H9 (cell line): Measurements from ENCODE around the gene RIIAD1. TPM values are rescaled to one million over a fixed set of nuclear protein-coding genes. Genes with fewer than 3 reads are reported as not detected.

Experiments
- DNase-seq: peaks from one replicate; pipeline ENCODE4 v3.0.0-alpha.2; 2017
- H2AFZ ChIP-seq: one replicate; pipeline ENCODE4 v1.6.1; 2013; ENCODE audit warnings: mild to moderate bottlenecking, low read length, control low read depth, moderate library complexity
- H2AK5ac ChIP-seq: 2 replicates; pipeline ENCODE4 v1.6.1; 2013; ENCODE audit warnings: low read length, control low read depth, mixed read lengths; ENCODE audit not compliant: insufficient read length
- H2BK120ac ChIP-seq: one replicate; pipeline ENCODE4 v1.6.1; 2013; ENCODE audit warnings: low read depth, mild to moderate bottlenecking, low read length, control low read depth, inconsistent platforms; ENCODE audit not compliant: poor library complexity, severe bottlenecking
- H2BK12ac ChIP-seq: 2 replicates; pipeline ENCODE4 v1.6.1; 2013; ENCODE audit warnings: low read length, control low read depth, mixed read lengths, low read depth; ENCODE audit not compliant: insufficient read length
- H2BK15ac ChIP-seq: 2 replicates; pipeline ENCODE4 v1.6.1; 2013; ENCODE audit warnings: low read depth, low read length, control low read depth
- H2BK20ac ChIP-seq: one replicate; pipeline ENCODE4 v1.6.1; 2013; ENCODE audit warnings: low read depth, mild to moderate bottlenecking, low read length, control low read depth, inconsistent platforms; ENCODE audit not compliant: poor library complexity, severe bottlenecking
- H2BK5ac ChIP-seq: 2 replicates; pipeline ENCODE4 v1.6.1; 2013; ENCODE audit warnings: low read length, control low read depth, mixed read lengths; ENCODE audit not compliant: insufficient read length
- H3K14ac ChIP-seq: 2 replicates; pipeline ENCODE4 v1.6.1; 2013; ENCODE audit warnings: low read length, control low read depth; ENCODE audit not compliant: insufficient read depth
- H3K18ac ChIP-seq: 2 replicates; pipeline ENCODE4 v1.6.1; 2013; ENCODE audit warnings: low read depth, mild to moderate bottlenecking, mixed read lengths, low read length, control low read depth; ENCODE audit not compliant: insufficient read length
- H3K23ac ChIP-seq: 2 replicates; pipeline ENCODE4 v1.6.1; 2013; ENCODE audit warnings: low read length, control low read depth, mixed read lengths, low read depth; ENCODE audit not compliant: insufficient read length
- H3K23me2 ChIP-seq: 2 replicates; pipeline ENCODE4 v1.6.1; 2013; ENCODE audit warnings: low read depth, mild to moderate bottlenecking, mixed read lengths, low read length, control low read depth; ENCODE audit not compliant: insufficient read length, poor library complexity, severe bottlenecking
- H3K27ac ChIP-seq: 2 replicates; pipeline ENCODE4 v1.5.1; 2013; ENCODE audit warnings: low read length, control low read depth, mixed read lengths, low read depth; ENCODE audit not compliant: insufficient read length
- H3K27me3 ChIP-seq: 2 replicates; pipeline ENCODE4 v1.6.1; 2013; ENCODE audit warnings: low read length, control low read depth, inconsistent platforms; ENCODE audit not compliant: insufficient read depth
- H3K4ac ChIP-seq: 2 replicates; pipeline ENCODE4 v1.6.1; 2013; ENCODE audit warnings: low read depth, mild to moderate bottlenecking, control low read depth, inconsistent platforms, low read length, moderate library complexity
- H3K4me1 ChIP-seq: 2 replicates; pipeline ENCODE4 v1.6.1; 2013; ENCODE audit warnings: low read length, control low read depth, inconsistent platforms; ENCODE audit not compliant: insufficient read depth
- H3K4me2 ChIP-seq: 2 replicates; pipeline ENCODE4 v1.6.1; 2013; ENCODE audit warnings: low read length, control low read depth, mixed read lengths; ENCODE audit not compliant: insufficient read length, insufficient read depth
- H3K56ac ChIP-seq: 2 replicates; pipeline ENCODE4 v1.6.1; 2013; ENCODE audit warnings: low read depth, mild to moderate bottlenecking, mixed read lengths, low read length, control low read depth; ENCODE audit not compliant: insufficient read length
- H3K79me1 ChIP-seq: 2 replicates; pipeline ENCODE4 v1.6.1; 2013; ENCODE audit warnings: low read depth, mild to moderate bottlenecking, moderate library complexity, low read length, control low read depth, inconsistent platforms; ENCODE audit not compliant: insufficient read depth, poor library complexity, severe bottlenecking
- H3K79me2 ChIP-seq: 2 replicates; pipeline ENCODE4 v1.6.1; 2013; ENCODE audit warnings: low read length, control low read depth, inconsistent platforms; ENCODE audit not compliant: insufficient read depth
- H3K9ac ChIP-seq: 2 replicates; pipeline ENCODE4 v1.6.1; 2013; ENCODE audit warnings: low read length, control low read depth, mixed read lengths; ENCODE audit not compliant: insufficient read length; ENCODE audit errors: extremely low read depth
- H3K9me3 ChIP-seq: one replicate; pipeline ENCODE4 v1.6.1; 2013; ENCODE audit warnings: low read depth, low read length, inconsistent platforms; ENCODE audit not compliant: control insufficient read depth
- H3T11ph ChIP-seq: one replicate; pipeline ENCODE4 v1.6.1; 2013; ENCODE audit warnings: mild to moderate bottlenecking, low read length, control low read depth, inconsistent platforms
- H4K20me1 ChIP-seq: one replicate; pipeline ENCODE4 v1.6.1; 2013; ENCODE audit not compliant: control insufficient read depth, insufficient read length, insufficient read depth
- H4K5ac ChIP-seq: 2 replicates; pipeline ENCODE4 v1.6.1; 2013; ENCODE audit warnings: low read depth, mild to moderate bottlenecking, mixed read lengths, low read length, control low read depth; ENCODE audit not compliant: insufficient read length
- H4K8ac ChIP-seq: replicated peaks from 2 replicates; pipeline ENCODE4 v1.6.1; 2013; ENCODE audit warnings: low read length, control low read depth, mixed read lengths, low read depth; ENCODE audit not compliant: insufficient read length
- H4K91ac ChIP-seq: 2 replicates; pipeline ENCODE4 v1.6.1; 2013; ENCODE audit warnings: low read depth, mild to moderate bottlenecking, moderate library complexity, mixed read lengths, low read length, control low read depth; ENCODE audit not compliant: insufficient read length
- H3K27ac Mint-ChIP-seq, 3 experiments: 2 replicates in 2 of 3; 3 replicates in 1 of 3; pipeline ENCODE4 v1.8.0; 2020 to 2021; ENCODE audit warnings: mixed read lengths in 3 of 3, mild to moderate bottlenecking in 1 of 3, moderate library complexity in 1 of 3
- H3K27me3 Mint-ChIP-seq: 2 replicates; pipeline ENCODE4 v1.8.0; 2021; ENCODE audit warnings: low read depth, mild to moderate bottlenecking, moderate library complexity, mixed read lengths
- H3K36me3 Mint-ChIP-seq, 3 experiments: 2 replicates in 2 of 3; 3 replicates in 1 of 3; pipeline ENCODE4 v1.8.0; 2020 to 2021; ENCODE audit warnings: low read depth in 3 of 3, mixed read lengths in 3 of 3; ENCODE audit not compliant: insufficient read depth in 1 of 3
- H3K4me1 Mint-ChIP-seq, 2 experiments: 2 replicates each; pipeline ENCODE4 v1.8.0; 2020; ENCODE audit warnings: mixed read lengths in 2 of 2
- H3K4me3 Mint-ChIP-seq, 2 experiments: 2 replicates in 1 of 2; 3 replicates in 1 of 2; pipeline ENCODE4 v1.8.0; 2020 to 2021; ENCODE audit warnings: mild to moderate bottlenecking in 2 of 2, mixed read lengths in 2 of 2, moderate library complexity in 1 of 2
- H3K9me3 Mint-ChIP-seq, 2 experiments: 2 replicates in 1 of 2; 3 replicates in 1 of 2; pipeline ENCODE4 v1.8.0; 2020; ENCODE audit warnings: mild to moderate bottlenecking in 2 of 2, mixed read lengths in 2 of 2, moderate library complexity in 1 of 2
- WGBS: extraction: QIAGEN DNeasy Blood & Tissue Kit; methylation state at CpG from one replicate; pipeline ENCODE4 v1.1.7; 2013; ENCODE audit warnings: missing lambda C conversion rate, low lambda C conversion rate, mixed read lengths; ENCODE audit not compliant: insufficient read length; ENCODE audit errors: extremely low coverage; 5-methylcytosine and 5-hydroxymethylcytosine counted together
- total RNA-seq: library from RNA; stranded (reverse); gene quantifications from 2 replicates; pipeline ENCODE4 v1.2.1, GENCODE V29; 2021
- TF ChIP-seq, protein P1 (sequence below): fragments of 200-600 bp; sonication (generic); conservative IDR thresholded peaks from 3 replicates; pipeline ENCODE4 v1.8.0; 2021; ENCODE audit warnings: antibody characterized with exemption, mild to moderate bottlenecking

The RIIAD1 gene
- total RNA-seq, 1 experiment from 2014 or later: 1.4 TPM

DNA sequence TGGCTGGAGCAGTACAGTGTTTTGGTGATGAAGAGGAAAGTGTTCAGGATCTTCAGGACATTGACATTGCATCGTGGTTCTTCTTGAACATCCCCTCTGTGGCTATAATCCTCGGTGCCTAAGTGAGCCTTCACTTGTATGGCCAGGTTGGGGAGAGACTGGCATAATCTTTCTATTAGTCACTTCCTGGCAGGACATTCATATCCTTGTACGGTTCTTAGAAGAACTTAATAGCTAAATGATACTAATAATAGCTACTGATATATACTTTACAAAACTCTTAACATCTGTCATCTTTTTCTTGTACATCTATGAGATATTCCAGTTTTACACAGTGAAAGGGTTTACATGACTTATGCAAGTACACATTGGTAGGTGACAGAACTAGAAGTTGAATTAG lies 40.5 kb upstream of the RIIAD1 start:
- H3K23ac ChIP-seq: no peak overlapping the region
- H3K27me3 Mint-ChIP-seq: no peaks in the 10 kb centered on the region
- H3K4me3 Mint-ChIP-seq: no peak overlapping the region
- no peak overlapping the region for H2BK15ac ChIP-seq
- H3K36me3 Mint-ChIP-seq: peaks cover 2 to 27% (median 5%) of the 10 kb centered on the region in 3 experiments; a peak in 3 of 7 replicates
- H2BK120ac ChIP-seq: no peak overlapping the region
- H2BK5ac ChIP-seq: no peak overlapping the region
- H3K79me2 ChIP-seq: no peaks in the 10 kb centered on the region
- no peak overlapping the region for H3K14ac ChIP-seq
- H4K20me1 ChIP-seq: no peaks in the 10 kb centered on the region
- H3K56ac ChIP-seq: no peak overlapping the region
- H3K27me3 ChIP-seq: no peaks in the 10 kb centered on the region
- no peaks in the 10 kb centered on the region for H3K23me2 ChIP-seq
- H3K4me1 Mint-ChIP-seq: no peaks in the 10 kb centered on the region
- H3K4me1 ChIP-seq: no peaks in the 10 kb centered on the region
- TF ChIP-seq, protein P1, sequence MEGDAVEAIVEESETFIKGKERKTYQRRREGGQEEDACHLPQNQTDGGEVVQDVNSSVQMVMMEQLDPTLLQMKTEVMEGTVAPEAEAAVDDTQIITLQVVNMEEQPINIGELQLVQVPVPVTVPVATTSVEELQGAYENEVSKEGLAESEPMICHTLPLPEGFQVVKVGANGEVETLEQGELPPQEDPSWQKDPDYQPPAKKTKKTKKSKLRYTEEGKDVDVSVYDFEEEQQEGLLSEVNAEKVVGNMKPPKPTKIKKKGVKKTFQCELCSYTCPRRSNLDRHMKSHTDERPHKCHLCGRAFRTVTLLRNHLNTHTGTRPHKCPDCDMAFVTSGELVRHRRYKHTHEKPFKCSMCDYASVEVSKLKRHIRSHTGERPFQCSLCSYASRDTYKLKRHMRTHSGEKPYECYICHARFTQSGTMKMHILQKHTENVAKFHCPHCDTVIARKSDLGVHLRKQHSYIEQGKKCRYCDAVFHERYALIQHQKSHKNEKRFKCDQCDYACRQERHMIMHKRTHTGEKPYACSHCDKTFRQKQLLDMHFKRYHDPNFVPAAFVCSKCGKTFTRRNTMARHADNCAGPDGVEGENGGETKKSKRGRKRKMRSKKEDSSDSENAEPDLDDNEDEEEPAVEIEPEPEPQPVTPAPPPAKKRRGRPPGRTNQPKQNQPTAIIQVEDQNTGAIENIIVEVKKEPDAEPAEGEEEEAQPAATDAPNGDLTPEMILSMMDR: no peak
- no peak overlapping the region; a peak in 1 of 7 replicates for H3K27ac Mint-ChIP-seq
- no peak overlapping the region for H3K18ac ChIP-seq
- no peak overlapping the region for H2AK5ac ChIP-seq
- H3K9ac ChIP-seq: no peak overlapping the region
- H2BK12ac ChIP-seq: no peak overlapping the region
- no peak overlapping the region for H2AFZ ChIP-seq
- no peak overlapping the region for H2BK20ac ChIP-seq
- H3T11ph ChIP-seq: no peak overlapping the region
- H3K79me1 ChIP-seq: no peaks in the 10 kb centered on the region
- no peak overlapping the region for H4K8ac ChIP-seq
- no peak for DNase-seq
- H3K9me3 Mint-ChIP-seq: no peaks in the 10 kb centered on the region
- H3K27ac ChIP-seq: no peak overlapping the region
- H3K9me3 ChIP-seq: no peaks in the 10 kb centered on the region
- no peak overlapping the region for H3K4ac ChIP-seq
- no peak overlapping the region for H4K5ac ChIP-seq
- no CpG with 5 or more reads among the region's 3 CpGs for WGBS
- no peak overlapping the region for H3K4me2 ChIP-seq
- H4K91ac ChIP-seq: no peak overlapping the region
